ENCODE measurements around the gene BCOR.

DNA sequence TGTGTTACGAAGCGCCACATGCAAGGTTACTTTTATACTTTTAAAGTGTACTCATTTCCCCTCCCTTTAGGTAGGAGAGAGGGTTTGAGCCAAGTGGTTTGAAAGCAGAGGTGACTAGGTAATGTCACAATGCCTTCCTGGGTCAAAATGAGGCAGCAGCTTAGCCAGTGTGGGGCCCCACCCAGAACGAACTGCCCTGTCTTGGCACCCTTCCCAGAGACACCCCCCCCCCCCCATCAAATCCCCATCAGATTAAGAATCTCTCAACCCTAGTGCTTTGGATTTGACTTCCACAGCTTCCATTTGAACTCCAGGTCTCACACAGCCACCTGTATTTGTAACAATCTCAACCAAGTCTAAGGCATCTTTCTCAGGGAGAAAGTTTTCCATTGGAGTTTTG, 31.1 kb downstream of the BCOR start:
- TF ChIP-seq, protein P1, sequence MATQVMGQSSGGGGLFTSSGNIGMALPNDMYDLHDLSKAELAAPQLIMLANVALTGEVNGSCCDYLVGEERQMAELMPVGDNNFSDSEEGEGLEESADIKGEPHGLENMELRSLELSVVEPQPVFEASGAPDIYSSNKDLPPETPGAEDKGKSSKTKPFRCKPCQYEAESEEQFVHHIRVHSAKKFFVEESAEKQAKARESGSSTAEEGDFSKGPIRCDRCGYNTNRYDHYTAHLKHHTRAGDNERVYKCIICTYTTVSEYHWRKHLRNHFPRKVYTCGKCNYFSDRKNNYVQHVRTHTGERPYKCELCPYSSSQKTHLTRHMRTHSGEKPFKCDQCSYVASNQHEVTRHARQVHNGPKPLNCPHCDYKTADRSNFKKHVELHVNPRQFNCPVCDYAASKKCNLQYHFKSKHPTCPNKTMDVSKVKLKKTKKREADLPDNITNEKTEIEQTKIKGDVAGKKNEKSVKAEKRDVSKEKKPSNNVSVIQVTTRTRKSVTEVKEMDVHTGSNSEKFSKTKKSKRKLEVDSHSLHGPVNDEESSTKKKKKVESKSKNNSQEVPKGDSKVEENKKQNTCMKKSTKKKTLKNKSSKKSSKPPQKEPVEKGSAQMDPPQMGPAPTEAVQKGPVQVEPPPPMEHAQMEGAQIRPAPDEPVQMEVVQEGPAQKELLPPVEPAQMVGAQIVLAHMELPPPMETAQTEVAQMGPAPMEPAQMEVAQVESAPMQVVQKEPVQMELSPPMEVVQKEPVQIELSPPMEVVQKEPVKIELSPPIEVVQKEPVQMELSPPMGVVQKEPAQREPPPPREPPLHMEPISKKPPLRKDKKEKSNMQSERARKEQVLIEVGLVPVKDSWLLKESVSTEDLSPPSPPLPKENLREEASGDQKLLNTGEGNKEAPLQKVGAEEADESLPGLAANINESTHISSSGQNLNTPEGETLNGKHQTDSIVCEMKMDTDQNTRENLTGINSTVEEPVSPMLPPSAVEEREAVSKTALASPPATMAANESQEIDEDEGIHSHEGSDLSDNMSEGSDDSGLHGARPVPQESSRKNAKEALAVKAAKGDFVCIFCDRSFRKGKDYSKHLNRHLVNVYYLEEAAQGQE (IDR thresholded peaks at IDR 0.05; ENCODE audit: low read depth): no peak
- TF ChIP-seq EP300 (IDR thresholded peaks at IDR 0.05; ENCODE audit: borderline replicate concordance) (no peak), YY1 (IDR thresholded peaks at IDR 0.05; ENCODE audit: low read depth) (no peak), EGR1 (IDR thresholded peaks at IDR 0.05) (no peak), TAF1 (IDR thresholded peaks at IDR 0.05; ENCODE audit: low read depth) (no peak), RAD21 (IDR thresholded peaks at IDR 0.05; ENCODE audit: low read depth) (no peak), TCF12 (IDR thresholded peaks at IDR 0.05; ENCODE audit: low read depth) (no peak), ZBTB7A (IDR thresholded peaks at IDR 0.05; ENCODE audit: low read depth) (no peak), CEBPB (IDR thresholded peaks at IDR 0.05) (no peak)
- TF ChIP-seq, protein P2, sequence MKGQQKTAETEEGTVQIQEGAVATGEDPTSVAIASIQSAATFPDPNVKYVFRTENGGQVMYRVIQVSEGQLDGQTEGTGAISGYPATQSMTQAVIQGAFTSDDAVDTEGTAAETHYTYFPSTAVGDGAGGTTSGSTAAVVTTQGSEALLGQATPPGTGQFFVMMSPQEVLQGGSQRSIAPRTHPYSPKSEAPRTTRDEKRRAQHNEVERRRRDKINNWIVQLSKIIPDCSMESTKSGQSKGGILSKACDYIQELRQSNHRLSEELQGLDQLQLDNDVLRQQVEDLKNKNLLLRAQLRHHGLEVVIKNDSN (IDR thresholded peaks at IDR 0.05): no peak

Measured in Ishikawa (cell line).